BE2C (cell line): Measurements from ENCODE around the gene SMIM35.
"Not testable (repeated sequence)": the region's sequence is repeated elsewhere in the genome, so short reads cannot be mapped to it uniquely, and the experiment has no call there.

ENCODE experiments used
- DNase-seq: peaks from one replicate; pipeline ENCODE4 v3.0.0-alpha.2; 2020
- H3K27me3 ChIP-seq: fragments of 250-450 bp; sonication (Bioruptor Pico); 2 replicates; pipeline ENCODE4 v1.5.1; 2020; ENCODE audit warnings: mild to moderate bottlenecking
- H3K36me3 ChIP-seq: fragments of 250-450 bp; sonication (Bioruptor Pico); 2 replicates; pipeline ENCODE4 v1.5.1; 2020; ENCODE audit warnings: mild to moderate bottlenecking
- H3K4me1 ChIP-seq: fragments of 250-450 bp; sonication (Bioruptor Pico); 2 replicates; pipeline ENCODE4 v1.5.1; 2020
- H3K4me3 ChIP-seq: 2 replicates; pipeline ENCODE4 v1.5.1; 2011; ENCODE audit warnings: low read depth, low read length
- H3K9me3 ChIP-seq: fragments of 250-450 bp; sonication (Bioruptor Pico); 2 replicates; pipeline ENCODE4 v1.5.1; 2020
- CTCF ChIP-seq: IDR thresholded peaks from 2 replicates; pipeline ENCODE4 v1.5.1; 2012; ENCODE audit warnings: mild to moderate bottlenecking, low read depth, low read length

SMIM35 gene

GRCh38 chr11:117979481-117980211 is 107.1 kb downstream of the SMIM35 start:
- Histone ChIP-seq H3K4me1 (no peaks in the 10 kb centered on the region), H3K36me3 (no peaks in the 10 kb centered on the region), H3K9me3 (no peaks in the 10 kb centered on the region), H3K27me3 (peaks cover 5% of the 10 kb centered on the region; the same call in 1 of the 2 replicates), H3K4me3 (no peak overlapping the region)
- DNase-seq, result no peak
- TF ChIP-seq CTCF, result no peak

GRCh38 chr11:117978991-117979390 is 107.8 kb downstream of the SMIM35 start:
- H3K9me3 ChIP-seq, result no peaks in the 10 kb centered on the region
- H3K4me3 ChIP-seq, result no peak overlapping the region
- no peaks in the 10 kb centered on the region for H3K36me3 ChIP-seq
- peaks cover 5% of the 10 kb centered on the region; the same call in 1 of the 2 replicates for H3K27me3 ChIP-seq
- H3K4me1 ChIP-seq, result no peaks in the 10 kb centered on the region
- no peak for TF ChIP-seq CTCF
- no peak for DNase-seq

- not testable (repeated sequence) for H3K4me1 ChIP-seq, H3K4me3 ChIP-seq, H3K36me3 ChIP-seq, DNase-seq, H3K9me3 ChIP-seq, H3K27me3 ChIP-seq
Observed at GRCh38 chr11:117978291-117978910, 108.4 kb downstream of the SMIM35 start.

- H3K27me3 ChIP-seq, H3K4me3 ChIP-seq, H3K36me3 ChIP-seq, H3K9me3 ChIP-seq, H3K4me1 ChIP-seq, DNase-seq: not testable (repeated sequence)
Observed at GRCh38 chr11:117977612-117978264, 109.0 kb downstream of the SMIM35 start.

- no peak for DNase-seq
- no peaks in the 10 kb centered on the region for H3K36me3 ChIP-seq
- no peaks in the 10 kb centered on the region for H3K4me1 ChIP-seq
- no peaks in the 10 kb centered on the region for H3K9me3 ChIP-seq
- no peak for TF ChIP-seq CTCF
- H3K4me3 ChIP-seq, result no peak overlapping the region
- peaks cover 5% of the 10 kb centered on the region; the same call in 1 of the 2 replicates for H3K27me3 ChIP-seq
Observed at GRCh38 chr11:117977029-117977428, 109.7 kb downstream of the SMIM35 start.

GRCh38 chr11:117976445-117976844 is 110.3 kb downstream of the SMIM35 start:
- DNase-seq, result no peak
- Histone ChIP-seq H3K4me3 (no peak overlapping the region), H3K9me3 (no peaks in the 10 kb centered on the region), H3K4me1 (no peaks in the 10 kb centered on the region), H3K36me3 (no peaks in the 10 kb centered on the region), H3K27me3 (peaks cover 5% of the 10 kb centered on the region; the same call in 1 of the 2 replicates)
- no peak for TF ChIP-seq CTCF

GRCh38 chr11:117973503-117973860 is 113.3 kb downstream of the SMIM35 start:
- Histone ChIP-seq H3K9me3 (no peaks in the 10 kb centered on the region), H3K4me1 (no peaks in the 10 kb centered on the region), H3K4me3 (no peak overlapping the region), H3K36me3 (no peaks in the 10 kb centered on the region), H3K27me3 (peaks cover 6% of the 10 kb centered on the region)
- no peak for TF ChIP-seq CTCF
- DNase-seq, result no peak
